Measurements from ENCODE around the gene ANAPC2.

The ANAPC2 gene

GRCh38 chr9:137191245-137191644, 2.9 kb upstream of the ANAPC2 start:
- no peak for DNase-seq

DNA sequence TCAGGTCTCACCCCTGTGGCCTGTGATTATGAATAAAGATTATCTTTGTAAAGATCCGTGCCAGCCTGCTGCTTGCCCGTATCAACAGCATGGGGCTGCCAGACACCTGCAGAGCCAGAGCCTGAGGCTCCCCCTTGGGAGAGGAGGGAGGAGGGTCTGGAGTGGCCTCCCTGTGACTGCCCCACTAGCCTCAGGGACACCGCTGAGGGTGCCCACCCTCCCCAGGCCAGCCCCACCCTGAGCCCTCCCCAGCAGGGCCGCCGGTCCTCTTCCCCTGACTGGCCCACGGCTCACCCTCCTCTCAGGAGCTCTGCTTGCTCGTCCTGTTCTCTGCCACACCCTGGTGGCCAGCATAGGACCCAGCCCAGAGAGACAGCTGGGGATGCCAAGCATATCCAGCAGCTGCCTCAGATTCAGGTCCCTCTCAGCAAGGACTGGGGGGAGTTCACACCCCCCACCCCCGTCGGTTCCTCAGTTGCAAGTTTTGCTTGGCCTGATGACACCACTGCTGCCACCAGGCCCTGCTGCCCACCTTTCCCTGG, 2.0 kb upstream of the ANAPC2 start:
- no peak for DNase-seq

- DNase-seq, result no peak
Measured at GRCh38 chr9:137189297-137190295, 1.2 kb upstream of the ANAPC2 start.

DNA sequence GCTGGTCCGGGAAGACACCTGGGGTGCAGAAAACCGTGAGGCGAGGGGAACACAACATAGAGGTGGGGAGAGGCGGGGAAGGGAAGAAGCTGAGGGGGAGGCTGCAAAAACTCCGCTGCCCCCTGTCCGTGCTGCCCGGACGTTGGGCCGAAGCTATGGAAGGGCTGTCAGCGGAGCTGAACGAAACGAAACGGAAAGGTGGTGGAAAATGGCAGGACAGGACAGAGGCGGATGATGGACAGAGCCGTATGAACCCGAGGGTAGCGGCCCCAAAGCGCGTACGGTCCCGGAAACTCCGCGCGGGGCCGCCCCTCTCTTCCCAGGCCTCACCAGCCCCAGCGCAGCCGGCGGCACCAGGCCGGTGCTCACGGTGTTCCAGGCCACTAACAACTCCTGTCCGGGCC, 272 bp downstream of the ANAPC2 start:
- no peak for DNase-seq

DNA sequence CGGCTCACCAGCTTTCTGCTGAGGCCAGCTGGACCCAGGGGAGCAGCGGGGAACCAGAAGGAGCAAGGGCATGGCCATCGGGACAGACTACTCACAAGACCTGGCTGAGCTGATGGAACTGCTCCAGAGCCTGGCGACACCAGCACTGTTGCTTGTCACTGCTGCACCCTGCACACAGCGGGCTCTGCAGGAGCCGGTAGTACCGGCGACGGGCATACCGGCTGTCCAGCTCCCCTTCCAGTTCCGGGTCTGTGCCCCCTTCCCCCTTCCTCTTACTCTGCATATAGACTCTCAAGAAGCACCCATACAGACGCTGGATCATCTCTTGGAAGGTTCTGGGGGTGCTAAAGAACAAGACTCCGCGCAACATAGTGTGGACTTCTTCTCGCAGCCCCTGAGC, 974 bp downstream of the ANAPC2 start:
- DNase-seq, result no peak

DNA sequence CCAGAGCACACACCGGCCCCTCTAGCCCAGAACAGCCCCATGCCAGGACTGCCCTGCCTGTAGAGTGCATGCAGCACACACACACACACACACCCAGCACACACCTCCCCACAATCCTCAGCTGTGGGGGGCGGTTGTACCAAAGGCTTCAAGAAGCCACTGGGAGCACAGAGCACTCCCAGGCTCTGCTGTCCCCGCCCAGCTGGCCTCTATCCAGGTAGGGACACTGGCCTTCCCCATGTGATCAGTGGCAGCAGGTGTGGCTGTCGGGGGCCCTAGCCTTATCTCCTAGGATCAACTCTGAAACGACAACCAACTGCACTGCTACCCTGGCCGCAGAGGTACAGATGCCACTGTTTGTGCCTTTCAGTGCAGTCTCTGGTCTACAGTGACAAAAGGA, 2.0 kb downstream of the ANAPC2 start:
- DNase-seq, result no peak

DNA sequence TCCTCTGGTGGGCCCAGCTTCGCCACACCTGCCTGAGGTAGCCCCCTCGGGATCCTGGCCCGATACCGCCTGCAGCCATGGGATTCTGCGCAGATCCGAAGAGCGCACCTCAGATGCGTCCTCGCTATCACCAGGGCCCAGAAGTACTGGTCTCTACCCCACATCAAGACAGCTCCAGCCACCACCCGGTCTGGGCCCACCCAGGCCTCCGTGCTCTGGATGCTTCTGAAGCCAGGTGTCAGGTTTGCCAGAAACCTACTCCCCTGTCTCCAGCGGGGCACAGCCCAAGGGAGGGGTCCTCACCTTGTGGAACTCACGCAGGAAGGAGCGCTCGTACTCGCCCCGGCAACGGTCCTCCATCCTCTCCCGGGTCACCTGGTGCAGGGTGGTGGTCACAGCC, 2.4 kb downstream of the ANAPC2 start:
- DNase-seq, result no peak

GRCh38 chr9:137184881-137185660, 3.3 kb downstream of the ANAPC2 start:
- DNase-seq, result no peak

DNA sequence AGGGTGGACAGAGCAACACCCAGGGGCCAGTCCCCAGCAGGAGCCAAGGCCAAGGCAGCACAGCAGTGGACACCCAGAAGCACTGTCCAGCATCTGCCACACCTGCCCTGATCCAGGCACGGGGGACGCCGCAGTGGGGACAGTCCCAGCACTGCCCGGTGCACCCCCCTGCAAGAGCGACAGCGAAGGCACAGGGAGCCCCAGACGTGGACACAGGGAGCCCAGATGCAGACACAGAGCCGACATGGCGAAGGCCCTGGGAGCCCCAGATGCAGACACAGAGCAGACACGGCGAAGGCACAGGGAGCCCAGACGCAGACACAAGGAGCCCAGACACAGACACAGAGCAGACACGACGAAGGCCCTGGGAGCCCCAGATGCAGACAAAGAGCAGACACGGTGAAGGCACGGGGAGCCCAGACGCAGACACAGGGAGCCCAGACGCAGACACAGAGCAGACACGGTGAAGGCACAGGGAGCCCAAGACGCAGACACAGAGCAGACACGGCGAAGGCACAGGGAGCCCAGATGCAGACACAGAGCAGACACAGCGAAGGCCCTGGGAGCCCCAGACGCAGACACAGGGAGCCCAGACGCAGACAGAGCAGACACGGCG, 4.3 kb downstream of the ANAPC2 start:
- DNase-seq, result no peak

- no peak for DNase-seq
Measured at GRCh38 chr9:137182836-137183235, 5.5 kb downstream of the ANAPC2 start.

GRCh38 chr9:137181680-137182079, 6.7 kb downstream of the ANAPC2 start:
- no peak for DNase-seq

- DNase-seq, result no peak
Measured at GRCh38 chr9:137180491-137180890, 7.9 kb downstream of the ANAPC2 start.

- no peak for DNase-seq
Measured at GRCh38 chr9:137179761-137180160, 8.6 kb downstream of the ANAPC2 start.

- DNase-seq, result no peak
Measured at GRCh38 chr9:137178939-137179630, 9.3 kb downstream of the ANAPC2 start.

DNA sequence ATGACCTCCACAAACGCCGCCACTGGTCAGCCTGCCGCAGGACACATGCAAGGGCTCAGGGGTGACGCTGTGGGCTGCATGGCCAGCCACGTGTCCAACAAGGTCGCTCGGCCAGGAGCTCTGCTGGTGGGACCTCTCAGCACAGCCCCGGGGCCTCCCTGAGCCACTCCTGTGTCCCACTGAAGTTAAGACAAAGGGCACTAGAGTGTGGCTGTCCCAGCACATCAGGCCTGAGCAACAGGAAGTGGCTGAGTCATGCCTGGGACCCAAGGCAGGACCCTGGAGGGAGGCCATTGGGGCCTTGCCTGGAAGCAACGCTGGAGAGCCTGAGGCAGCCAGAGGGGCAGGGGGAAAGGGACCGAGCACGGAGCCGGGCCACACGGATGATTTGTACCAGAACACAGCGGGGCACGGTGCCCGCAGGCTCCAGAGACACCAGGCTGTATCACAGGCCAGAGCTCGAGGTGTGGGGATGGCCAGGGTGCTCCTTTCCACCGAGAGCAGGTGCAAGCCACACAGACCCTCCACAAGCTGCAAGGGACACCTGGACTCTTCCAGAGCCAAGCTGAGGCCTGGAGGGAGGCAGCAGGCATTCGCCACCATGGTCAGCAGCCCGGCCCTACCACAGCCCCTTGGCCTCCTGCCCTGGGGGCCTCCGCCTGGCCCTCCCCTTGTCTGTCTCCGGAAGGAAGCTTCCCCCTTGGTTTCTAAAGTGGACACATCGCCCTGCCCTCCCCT, 10.0 kb downstream of the ANAPC2 start:
- DNase-seq, result no peak

- DNase-seq, result peak; percentile 4 to 30
Measured at GRCh38 chr9:137176302-137177182, 11.8 kb downstream of the ANAPC2 start.

- no peak for DNase-seq
Measured at GRCh38 chr9:137175345-137175961, 12.9 kb downstream of the ANAPC2 start.

GRCh38 chr9:137174722-137175293, 13.6 kb downstream of the ANAPC2 start:
- peak; percentile 31 to 32 for DNase-seq

DNA sequence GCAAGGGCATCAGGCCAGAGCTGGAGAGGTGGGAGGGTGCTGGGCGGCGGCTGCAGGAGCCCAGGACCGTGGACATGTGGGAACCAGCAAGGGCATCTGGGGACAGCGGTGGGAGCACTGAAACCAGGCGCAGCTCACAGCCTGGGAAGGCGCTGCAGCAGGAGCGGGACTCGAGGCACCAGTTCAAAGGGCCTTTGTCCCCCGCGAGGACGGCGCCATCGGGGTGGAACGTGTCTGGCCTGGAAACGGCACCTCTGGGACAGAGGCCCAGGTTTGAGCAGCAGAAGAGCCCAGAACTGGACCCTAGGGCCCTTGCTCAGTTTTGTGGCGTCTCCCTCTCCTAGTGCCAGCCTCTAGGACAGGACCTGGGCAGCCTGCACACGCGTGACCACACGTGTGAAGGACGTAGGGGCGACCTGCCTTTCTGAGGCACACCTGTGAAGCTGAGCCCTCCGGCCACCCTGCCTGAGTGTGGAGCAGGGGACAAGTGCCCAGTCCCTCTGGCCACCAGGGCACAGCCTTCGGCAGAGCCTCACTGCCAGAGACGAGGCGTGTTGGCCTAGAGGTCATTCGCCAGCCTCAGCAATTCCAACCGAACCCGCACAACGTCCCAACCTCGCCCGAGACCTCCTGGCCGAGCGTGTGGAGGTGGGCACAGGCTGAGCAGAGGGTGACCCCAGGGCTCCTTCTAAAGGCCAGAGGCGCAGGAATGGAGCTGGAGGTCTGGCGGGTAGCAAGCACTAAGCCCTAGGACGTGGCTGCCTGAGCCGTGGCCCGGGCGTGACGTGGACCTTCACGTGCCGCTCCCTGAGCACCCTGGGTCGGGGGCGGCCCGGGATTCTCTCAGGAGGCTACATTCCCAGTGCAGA, 14.3 kb downstream of the ANAPC2 start:
- DNase-seq, result no peak
